GM08714 (cell line): Measurements from ENCODE around the gene SLC13A3.

Experiments
- H3K4me3 ChIP-seq: fragments of 200-500 bp; sonication (Bioruptor generic); 2 replicates; pipeline ENCODE4 v1.5.1; 2014; ENCODE audit warnings: mild to moderate bottlenecking, low read length, inconsistent platforms
- ZNF274 ChIP-seq: IDR thresholded peaks from 2 replicates; pipeline ENCODE4 v1.6.1; 2012; ENCODE audit warnings: mild to moderate bottlenecking, low read depth, low read length

SLC13A3 gene

DNA sequence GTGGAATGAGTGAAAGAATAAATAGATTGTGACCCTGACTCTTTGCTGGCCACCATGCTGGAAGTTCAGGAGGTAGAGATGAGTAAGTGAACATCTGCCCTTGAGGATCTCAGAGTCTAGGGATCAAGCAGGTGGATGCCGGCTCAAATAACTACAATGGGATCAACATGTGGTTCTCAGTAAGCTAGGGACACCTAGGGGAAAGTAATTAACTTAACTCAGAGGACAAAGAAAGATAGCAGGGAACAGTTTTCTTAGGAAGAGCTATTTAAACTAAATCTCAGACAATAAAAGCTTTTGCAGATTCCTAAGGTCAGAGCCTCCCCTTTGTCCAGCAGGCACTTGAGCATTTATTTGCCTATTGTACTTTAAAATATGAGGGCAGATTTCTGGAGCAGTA is 29.1 kb downstream of the SLC13A3 start:
- no peak overlapping the region for H3K4me3 ChIP-seq
- TF ChIP-seq ZNF274, result no peak

DNA sequence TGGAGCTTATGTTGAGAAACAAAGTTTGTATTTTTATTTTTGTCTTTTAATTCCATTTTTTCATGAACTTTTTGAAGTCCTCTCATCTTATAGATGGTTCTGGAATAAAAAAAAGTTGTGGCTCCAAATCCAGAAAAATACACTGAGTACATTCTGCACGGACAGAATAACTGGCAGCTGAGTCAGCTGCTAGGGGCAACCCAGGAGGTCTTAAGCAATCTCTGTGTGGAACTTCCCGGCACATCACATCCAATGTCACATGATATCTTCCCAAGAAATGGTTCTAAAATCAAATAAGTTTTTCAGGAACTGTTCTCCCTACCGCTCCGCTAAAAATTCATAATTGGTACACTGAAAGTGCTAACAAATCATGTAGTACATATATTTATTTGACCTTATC is 29.8 kb downstream of the SLC13A3 start:
- no peak overlapping the region for H3K4me3 ChIP-seq
- no peak for TF ChIP-seq ZNF274

DNA sequence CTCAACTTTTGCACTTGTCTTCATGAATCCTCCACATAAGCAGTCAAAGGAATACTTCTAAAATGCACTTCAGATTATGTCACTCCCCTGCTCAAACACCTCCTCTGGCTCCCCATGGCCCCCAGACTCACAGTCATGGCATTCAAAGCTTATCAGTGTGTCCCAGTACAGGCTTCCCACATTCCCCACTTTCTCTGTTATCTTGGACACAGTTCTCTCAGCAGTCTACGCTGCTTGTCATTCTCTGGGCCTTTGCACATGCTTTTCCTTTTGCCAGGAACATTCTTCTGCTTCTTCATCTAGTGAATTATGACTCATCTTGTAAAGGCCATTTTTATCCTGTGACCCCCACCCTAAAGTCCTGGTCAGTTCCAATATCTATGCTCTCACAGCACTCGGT is 31.8 kb downstream of the SLC13A3 start:
- H3K4me3 ChIP-seq, result no peak overlapping the region
- no peak for TF ChIP-seq ZNF274

DNA sequence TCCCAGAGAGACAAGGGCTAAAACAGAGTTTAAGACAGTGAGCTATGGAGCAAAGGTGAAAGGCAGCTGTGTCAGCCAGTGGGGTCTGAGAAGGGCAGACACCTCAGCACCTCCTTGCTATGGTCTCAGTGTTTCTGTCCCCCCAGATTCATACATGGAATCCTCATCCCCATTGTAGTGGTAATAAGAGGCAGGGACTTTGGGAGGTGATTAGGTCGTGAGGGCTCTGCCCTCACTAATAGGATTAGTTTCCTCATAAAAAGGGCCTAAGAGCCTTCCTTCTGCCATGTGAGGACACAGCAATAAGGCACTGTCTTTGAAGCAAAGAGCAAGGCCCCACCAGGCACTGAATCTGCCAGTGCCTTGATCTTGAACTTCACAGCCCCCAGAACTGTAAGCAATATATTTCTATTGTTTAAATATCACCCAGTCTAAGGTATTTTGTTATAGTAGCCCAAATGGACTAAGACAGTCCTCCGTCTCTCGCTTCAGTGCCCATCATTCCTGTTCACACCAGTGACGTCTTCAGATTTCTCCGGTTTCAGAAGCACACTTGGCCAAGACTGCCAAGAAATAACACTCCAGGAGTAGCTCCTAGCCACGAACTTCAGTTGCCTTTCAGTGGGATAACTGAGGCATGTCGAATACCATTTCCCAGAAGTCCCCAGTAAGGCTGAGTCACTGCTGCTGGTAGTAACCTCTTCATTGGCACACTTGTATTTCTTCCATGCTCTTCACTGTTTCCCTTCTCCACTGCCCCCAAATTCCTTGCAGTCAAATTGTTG is 32.8 kb downstream of the SLC13A3 start:
- no peak for TF ChIP-seq ZNF274
- H3K4me3 ChIP-seq, result no peak overlapping the region

DNA sequence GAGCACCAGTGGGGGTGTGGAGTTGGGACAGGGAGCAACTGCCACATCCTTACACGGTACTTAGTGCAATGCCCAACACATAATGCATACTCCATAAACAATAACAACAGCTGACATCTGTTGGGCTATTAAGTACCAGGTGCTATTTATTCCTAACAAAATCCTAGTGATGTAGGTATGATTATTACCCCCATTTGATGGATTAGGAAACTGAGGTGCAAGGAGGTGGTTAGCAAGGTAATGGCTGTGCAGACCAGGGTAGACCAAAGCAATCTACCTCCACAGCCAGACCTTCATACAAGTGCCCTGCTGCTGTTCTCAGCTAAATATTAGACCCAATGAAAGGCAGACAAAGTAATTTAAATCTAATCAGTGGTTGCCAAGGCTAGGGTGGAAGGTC is 36.8 kb downstream of the SLC13A3 start:
- no peak overlapping the region for H3K4me3 ChIP-seq
- no peak for TF ChIP-seq ZNF274

DNA sequence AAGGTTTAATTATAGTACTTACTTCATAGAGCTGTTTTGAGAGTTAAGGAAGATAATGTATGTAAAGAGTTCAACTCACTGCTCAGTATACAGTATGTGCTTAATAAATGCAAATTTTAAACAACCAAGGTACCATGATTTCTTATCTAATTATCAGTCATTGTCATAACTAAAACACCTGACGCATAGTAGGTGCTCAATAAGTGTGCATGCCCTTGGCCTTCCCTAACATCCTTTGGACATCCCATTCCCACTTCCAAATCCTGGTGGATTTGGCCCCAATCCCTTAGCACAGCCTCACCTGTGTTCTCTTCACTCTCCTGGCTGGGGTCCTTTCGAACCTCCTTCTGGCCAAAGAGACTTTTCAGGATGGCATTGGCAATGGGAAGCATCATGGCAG is 41.1 kb downstream of the SLC13A3 start:
- H3K4me3 ChIP-seq, result no peak overlapping the region
- no peak for TF ChIP-seq ZNF274

DNA sequence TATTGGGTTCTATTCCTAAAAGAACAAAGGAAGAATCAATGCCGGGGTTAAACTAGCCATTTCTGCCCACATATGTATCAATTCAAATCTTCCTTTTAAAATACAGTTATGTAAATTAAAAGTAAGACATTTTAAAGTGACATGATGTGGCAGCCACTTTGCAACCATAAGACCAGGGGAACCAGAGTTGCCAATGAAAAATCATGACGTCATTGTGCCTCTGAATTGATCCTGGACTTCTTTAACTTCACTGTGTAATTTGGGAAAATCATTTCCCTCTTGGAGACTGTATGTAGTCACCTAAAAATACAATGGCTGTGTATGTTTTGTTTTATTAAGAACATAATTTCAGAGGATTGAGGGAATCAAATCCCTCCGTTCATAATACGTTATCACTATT is 42.2 kb downstream of the SLC13A3 start:
- H3K4me3 ChIP-seq, result no peak overlapping the region

DNA sequence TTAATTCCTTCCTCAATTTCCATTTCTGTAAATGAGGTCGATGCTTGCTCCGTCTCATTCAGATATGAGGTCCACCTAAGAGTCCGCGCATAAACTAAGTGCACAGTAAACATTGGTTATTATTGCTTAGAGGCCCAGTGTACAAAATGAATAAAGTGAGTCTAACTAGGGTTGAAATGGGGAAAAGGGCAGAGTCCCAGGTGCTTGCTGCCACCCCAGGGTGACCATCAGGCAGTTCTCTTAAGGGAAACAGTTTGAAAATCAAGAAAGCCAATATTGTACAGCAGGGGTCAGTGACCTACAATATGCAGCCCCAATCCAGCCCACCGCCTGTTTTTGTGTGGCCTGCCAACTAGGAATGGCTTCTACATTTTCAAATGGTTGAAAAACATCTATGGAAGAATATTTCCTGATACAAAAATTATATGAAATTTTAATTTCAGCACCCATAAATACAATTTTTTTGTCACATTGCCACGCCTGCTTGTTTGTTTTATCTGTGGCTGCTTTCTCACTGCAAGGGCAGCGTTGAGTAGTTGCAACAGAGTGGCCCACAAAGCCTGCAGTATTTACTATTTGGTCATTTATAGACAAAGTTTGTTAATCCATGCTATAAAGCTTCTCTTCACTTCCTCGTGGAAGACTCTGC is 43.3 kb downstream of the SLC13A3 start:
- no peak overlapping the region for H3K4me3 ChIP-seq
- TF ChIP-seq ZNF274, result no peak

More for the DNA sequence above, 42.2 kb downstream of the SLC13A3 start:
- TF ChIP-seq ZNF274, result no peak

DNA sequence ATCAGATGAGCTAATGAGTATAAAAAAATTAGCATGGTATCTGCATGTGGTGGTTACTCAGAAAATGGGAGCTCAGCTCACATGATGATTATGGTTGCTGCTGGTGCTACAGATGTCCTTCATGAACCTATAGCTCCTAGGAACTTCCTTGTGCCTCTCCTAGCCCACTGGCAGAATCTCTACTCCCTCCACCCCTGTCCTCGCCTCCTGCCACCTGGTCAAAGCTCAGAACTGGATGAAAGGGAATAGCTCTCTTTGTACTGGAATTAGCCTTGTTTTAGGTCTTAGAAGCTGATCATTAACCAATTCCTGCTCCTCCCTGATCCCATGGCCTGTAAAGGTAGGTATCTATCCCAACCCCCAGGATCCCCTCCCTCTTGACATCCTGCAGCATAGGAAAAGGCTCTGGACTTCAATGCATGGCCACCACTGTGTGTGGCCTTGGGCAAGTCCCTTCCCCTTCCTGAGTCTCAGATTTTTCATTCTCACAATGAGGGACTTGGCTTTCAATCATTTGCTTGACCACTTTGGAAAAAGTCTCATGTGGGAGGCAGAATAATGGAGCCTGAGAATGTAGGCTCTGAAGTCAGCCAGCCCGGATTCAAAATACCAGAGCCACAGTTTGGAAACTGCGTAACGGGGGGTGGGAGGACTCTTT is 43.9 kb downstream of the SLC13A3 start:
- TF ChIP-seq ZNF274, result no peak
- H3K4me3 ChIP-seq, result no peak overlapping the region

DNA sequence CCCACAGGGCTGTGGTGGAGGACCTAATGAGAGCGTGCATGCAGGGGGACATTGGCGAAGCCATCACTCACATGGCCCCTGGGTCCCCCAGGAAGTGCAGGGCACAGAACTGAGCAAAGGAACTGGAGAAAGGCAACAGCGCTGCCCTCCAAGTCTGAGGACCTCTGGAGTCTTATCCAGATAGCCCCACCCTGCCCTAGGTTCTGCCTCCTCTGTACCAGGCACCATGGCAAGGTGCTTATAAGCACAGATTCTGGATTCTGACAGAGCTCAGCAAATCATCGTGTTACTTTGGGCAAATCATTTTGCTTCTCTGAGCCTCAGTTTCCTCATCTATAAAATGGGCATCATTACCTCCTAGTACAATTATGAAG is 44.5 kb downstream of the SLC13A3 start:
- no peak overlapping the region for H3K4me3 ChIP-seq
- TF ChIP-seq ZNF274, result no peak

DNA sequence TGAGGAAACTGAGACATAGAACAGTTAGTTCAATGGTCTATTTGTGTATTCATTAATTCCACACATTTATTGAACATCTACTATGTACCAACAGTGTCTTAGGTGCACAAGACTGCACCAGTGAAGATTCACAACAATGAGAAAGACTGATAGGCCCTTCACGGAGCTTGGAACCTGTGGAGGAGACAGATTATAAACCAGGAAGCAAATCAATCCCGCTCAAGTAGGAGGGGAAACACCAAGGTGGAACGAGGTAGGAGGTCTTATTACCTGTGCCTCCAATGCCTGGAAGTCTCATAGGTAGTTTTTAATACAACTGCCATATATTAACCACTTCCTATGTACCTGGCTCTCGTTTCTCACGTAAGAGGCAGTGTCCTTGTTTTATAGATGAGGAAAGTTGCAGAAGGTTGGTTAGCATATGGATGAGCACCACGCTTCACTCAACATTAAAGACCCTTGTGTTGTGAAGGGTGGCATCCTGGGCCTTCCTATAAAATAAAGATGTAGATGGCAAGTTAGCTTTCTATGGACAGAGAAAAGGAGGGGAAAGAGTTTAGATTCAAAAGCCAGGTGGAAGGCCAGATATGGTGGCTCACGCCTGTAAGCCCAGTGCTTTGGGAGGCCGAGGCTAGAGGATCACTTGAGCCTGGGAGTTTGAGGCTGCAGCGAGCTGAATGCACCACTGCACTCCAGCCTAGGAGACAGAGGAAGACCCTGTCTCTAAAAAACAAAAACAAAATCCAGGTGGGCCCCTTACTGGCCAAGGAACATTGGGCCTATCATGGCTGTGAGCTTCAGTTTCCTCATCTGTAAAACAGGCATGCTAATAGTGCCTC is 45.1 kb downstream of the SLC13A3 start:
- no peak overlapping the region for H3K4me3 ChIP-seq
- TF ChIP-seq ZNF274, result no peak

DNA sequence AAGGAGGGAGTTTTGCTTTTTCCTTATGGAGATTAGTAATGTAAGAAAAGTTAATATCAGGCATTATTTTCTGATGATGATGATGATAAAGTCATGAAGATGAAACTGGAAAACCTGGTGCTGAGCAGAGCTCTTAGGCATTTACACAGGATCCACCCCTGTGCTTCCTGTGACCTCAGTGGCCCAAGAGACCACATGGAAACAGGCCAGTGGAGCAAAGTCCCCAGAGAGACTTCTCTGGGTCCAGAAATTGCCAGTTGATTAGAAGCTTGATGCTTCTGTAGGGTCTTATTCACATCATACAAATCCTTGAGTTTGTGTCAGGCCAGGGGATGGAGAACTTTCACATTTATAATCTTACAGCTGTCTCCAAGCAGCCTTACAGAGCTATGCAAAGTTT is 46.1 kb downstream of the SLC13A3 start:
- TF ChIP-seq ZNF274, result no peak

DNA sequence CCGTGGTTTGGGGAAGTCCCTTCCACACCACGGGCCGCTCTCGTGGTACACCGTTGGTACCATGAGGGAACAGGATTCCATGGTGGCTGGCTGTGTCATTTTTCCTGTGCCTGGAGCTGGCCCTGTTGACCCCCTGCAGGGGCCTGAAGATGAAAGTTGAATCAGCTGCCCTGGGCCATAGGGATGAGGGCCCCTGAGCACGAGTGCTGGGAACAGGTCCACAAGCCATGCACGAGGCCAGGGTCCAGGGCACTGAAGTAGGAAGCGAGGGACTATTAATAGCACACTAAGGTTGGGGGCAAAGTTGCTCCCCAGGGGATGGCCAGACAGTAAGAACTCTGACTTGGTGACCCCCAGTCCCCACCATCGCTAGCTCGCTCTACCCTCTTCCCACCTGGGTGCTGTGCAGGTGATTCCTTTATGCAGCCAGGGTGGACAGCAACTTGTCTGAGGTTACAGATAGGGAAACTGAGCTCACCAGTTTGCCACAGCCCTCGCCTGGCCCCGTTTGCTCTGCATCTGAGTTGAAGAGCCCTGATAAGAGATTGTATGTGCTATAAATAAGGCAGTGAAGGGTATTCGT is 46.6 kb downstream of the SLC13A3 start:
- H3K4me3 ChIP-seq, result no peak overlapping the region
- TF ChIP-seq ZNF274, result no peak

More for the DNA sequence above, 46.1 kb downstream of the SLC13A3 start:
- no peak overlapping the region for H3K4me3 ChIP-seq

DNA sequence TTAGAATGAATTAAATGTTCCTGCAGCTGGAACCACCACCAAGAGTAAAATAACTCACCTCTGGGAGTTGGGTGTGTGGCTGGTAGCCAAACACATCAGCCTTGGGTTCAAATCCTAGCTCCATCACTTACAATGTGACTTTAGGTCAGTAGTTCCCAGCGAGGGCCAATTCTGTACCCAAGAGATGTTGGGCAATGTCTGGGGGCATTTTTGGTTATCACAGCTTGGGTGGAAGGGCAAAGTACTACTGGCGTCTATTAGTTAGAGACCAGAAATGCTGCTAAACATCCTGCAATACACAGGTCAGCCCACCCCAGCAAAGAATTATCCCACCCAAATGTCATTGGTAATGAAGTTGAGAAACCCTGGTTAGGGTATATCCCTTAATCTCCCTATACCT is 48.8 kb downstream of the SLC13A3 start:
- no peak for TF ChIP-seq ZNF274
- no peak overlapping the region for H3K4me3 ChIP-seq
